ENCODE results near the gene UGT2A1. TPM values are rescaled to one million over a fixed set of nuclear protein-coding genes. Genes with fewer than 3 reads are reported as not detected.

The UGT2A1 gene
- total RNA-seq, 1 donor from 2014 or later: not detected

DNA sequence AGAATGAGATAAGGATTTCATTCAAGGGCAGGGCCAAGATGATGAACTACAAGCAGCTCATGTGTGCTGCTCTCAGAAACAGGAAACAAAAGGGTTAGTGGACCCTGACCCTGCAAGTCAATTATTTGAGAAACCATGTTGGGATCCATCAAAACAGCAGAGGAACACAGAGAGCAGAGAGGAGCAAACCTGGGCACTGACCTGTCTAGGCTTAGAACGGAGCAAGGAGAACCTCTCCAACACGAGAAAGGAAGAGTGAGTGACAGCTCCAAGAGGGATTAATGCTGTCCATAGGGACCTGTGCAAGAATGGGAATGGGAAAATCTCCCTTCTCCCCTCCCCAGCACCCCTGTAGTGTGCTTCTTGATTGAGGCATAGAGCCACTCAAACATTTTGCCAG lies 103.4 kb downstream of the UGT2A1 start:
- Histone ChIP-seq H3K27ac (no peak overlapping the region), H3K4me3 (no peak overlapping the region), H3K9me3 (no peaks in the 10 kb centered on the region), H3K27me3 (no peaks in the 10 kb centered on the region), H3K4me1 (no peaks in the 10 kb centered on the region), H3K36me3 (no peaks in the 10 kb centered on the region)
- TF ChIP-seq, protein P1, sequence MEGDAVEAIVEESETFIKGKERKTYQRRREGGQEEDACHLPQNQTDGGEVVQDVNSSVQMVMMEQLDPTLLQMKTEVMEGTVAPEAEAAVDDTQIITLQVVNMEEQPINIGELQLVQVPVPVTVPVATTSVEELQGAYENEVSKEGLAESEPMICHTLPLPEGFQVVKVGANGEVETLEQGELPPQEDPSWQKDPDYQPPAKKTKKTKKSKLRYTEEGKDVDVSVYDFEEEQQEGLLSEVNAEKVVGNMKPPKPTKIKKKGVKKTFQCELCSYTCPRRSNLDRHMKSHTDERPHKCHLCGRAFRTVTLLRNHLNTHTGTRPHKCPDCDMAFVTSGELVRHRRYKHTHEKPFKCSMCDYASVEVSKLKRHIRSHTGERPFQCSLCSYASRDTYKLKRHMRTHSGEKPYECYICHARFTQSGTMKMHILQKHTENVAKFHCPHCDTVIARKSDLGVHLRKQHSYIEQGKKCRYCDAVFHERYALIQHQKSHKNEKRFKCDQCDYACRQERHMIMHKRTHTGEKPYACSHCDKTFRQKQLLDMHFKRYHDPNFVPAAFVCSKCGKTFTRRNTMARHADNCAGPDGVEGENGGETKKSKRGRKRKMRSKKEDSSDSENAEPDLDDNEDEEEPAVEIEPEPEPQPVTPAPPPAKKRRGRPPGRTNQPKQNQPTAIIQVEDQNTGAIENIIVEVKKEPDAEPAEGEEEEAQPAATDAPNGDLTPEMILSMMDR (IDR thresholded peaks at IDR 0.05): no peak
- no peak for DNase-seq
- no peak for ATAC-seq
- intact Hi-C loops (cut with DNase I): no loop called here

DNA sequence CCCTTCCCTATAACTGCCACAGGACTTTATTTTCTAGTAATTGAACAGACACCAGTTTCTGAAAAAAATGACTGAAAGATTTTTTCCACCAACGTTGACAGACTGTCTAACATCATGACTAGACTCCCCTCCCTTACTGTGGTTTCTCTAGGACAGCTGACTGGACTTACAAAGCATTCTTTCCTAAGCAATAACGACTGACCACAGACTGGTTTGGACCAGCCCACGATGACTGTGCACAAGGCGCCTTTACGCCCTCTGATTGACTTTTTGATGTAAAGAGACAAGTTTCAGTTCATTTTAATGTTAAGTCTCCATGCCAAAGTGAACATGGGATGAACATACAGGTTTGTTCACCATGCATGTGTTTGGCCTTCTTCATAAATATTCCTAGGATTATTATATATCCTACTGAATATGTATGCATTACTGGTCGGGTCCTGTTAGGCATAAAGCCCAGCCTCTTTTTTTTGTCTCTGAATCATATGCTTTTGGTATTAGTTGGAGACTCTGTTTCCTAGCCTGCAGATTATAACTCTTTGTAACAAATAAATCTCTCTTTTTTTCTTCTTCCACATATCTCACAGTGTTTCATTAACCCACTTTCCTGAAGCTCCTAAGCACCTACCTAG lies 106.8 kb downstream of the UGT2A1 start:
- H3K27me3 ChIP-seq: no peaks in the 10 kb centered on the region
- no peaks in the 10 kb centered on the region for H3K36me3 ChIP-seq
- no peak overlapping the region for H3K27ac ChIP-seq
- DNase-seq (no peak), ATAC-seq (no peak)
- H3K4me3 ChIP-seq: no peak overlapping the region
- no peaks in the 10 kb centered on the region for H3K9me3 ChIP-seq
- TF ChIP-seq, protein P1 (IDR thresholded peaks at IDR 0.05): no peak
- intact Hi-C loops (cut with DNase I): no loop called here
- H3K4me1 ChIP-seq: no peaks in the 10 kb centered on the region

Other genes starting within 250 kb of the UGT2A1 start
- gene UGT2B4, start 157.3 kb downstream of the UGT2A1 start, total RNA-seq: not detected
- gene UGT2A2, start 13.6 kb downstream of the UGT2A1 start, total RNA-seq: not detected
- gene SULT1B1, start 107.4 kb upstream of the UGT2A1 start, total RNA-seq: 9.2 TPM
- 1.4 TPM for gene SULT1E1, start 206.9 kb upstream of the UGT2A1 start, total RNA-seq

All from upper lobe of right lung (tissue), 1 donor.